Measurements from ENCODE around the gene DIP2C.
"Not testable (repeated sequence)": the region's sequence is repeated elsewhere in the genome, so short reads cannot be mapped to it uniquely, and the experiment has no call there.

Gene DIP2C

DNA sequence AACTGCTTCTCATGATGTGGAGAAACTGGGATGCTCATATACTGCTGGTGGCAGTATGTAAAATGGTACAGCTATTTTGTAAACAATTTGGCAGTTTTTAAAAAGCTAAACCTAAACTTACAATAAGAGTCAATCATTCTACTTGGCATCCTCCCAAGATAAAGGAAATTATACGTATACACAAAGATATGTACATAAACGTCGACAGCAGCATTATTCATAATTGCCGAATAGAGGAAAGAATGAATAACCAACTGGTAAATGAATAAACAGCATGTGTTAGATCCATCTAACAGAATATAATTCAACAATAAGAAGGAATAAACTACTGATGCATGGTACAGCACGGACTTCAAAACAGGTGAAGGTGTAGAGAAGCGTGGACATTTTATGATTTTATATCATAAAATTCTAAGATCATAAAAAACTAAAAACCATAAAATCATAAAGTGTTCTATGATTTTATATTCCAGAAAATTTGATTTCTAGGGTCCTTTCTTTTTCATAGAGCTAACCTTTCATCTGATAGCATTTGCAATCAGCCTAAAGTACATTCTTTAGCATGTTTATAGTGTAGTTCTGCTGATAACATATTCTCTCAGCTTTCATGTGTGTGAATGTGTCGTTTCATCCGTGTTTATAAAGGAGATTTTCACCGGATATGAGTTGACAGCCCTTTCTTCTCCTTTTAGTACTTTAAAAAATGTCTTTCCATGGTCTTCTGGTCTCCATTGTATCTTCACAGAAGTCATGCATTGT lies 261.5 kb downstream of the DIP2C start:
- DNase-seq = no peak

DNA sequence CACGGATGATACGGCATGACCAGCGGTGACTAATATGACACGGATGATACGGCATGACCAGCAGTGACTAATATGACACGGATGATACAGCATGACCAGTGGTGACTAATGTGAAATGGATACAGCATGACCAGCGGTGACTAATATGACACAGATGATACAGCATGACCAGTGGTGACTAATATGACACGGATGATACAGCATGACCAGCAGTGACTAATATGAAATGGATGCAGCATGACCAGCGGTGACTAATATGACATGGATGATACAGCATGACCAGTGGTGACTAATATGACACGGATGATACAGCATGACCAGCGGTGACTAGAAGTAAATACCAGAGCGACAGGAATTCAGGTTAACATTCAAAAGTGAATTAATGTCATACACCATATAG lies 264.1 kb downstream of the DIP2C start:
- not testable (repeated sequence) for DNase-seq

DNA sequence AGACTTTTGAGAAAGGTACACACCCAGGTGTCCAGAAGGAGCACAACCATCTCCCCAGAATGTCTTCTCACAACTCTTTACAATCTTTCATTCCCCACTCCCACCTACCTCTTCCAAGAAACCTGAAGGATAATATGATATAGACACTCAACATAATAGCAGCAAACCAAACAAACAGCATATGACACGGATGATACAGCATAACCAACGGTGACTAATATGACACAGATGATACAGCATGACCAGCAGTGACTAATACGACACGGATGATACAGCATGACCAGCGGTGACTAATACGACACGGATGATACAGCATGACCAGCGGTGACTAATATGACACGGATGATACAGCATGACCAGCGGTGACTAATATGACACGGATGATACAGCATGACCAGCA lies 264.7 kb downstream of the DIP2C start:
- DNase-seq = not testable (repeated sequence)

DNA sequence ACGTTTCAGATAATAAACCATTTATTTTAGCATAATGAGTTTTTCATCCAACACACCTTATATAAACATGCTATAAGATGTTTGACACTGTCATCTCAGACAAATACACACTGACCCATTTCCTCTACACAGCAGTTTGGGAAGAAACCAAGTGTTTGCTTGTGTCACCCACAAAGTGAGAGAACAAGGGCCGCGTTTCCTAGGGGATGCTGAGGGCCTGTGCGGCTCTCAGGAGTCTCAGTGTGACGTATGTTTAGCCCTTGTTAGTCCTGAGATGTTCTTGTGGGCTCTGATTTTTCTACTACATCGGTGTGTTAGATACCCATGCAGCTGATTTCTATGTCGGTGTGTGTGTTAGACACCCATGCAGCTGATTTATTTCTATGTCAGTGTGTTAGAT lies 266.3 kb downstream of the DIP2C start:
- no peak for DNase-seq

DNA sequence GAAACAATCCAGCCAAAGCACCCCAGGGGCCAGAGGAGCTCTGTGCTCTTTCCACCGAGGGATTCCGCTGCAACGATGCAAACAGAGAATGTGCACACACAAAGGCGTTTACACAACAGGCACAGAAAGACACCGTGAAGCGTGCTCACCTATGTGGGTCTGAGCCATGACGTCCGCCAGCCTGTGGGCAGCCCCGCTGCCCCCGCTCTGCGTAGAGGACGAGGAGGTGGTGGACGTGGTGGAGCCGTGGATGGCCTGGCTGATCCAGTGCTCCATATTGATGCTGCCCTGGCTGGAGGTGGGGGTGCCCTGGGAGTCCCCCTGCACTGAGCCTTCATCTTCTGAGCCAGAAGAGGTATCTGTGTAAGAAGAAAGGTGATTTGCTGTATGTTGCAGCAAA lies 266.8 kb downstream of the DIP2C start:
- no peak for DNase-seq

DNA sequence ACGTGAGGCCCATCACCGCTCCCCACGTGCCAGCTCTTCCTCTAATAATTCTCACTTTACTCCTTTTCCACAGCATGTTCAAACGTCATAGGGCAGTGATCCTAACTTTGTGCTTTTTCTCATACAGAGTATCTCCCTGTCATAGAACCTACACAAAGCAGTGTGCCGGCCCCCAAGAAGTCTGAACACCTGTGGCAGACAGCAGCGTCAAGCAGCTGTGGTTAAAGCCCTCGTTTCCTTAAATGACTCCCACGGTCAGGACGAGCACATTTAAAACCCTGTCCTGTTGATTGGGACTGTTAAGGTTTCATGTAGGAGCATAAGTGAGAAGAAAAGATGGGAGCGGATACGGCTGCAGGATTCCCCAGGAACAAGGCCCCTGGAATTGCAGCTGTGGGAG lies 267.2 kb downstream of the DIP2C start:
- no peak for DNase-seq

DNA sequence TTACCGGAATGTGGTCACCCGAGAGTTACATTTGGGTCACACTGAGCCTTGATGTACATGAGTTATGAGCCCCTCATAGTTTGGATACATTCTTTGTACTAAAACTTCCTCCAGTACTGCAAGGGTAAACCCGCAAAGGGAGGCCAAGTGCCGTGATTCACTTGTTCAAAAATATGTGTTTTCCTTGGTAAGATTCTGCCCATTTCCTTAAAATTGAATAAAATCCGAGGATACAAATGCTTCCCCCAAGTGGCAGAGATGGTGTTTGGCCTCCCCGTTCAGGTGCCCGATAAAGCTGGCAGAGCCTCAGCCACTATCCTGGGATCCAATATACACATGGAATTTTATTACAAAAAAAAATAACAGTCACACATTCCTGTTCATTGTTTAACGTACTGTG lies 268.3 kb downstream of the DIP2C start:
- no peak for DNase-seq

DNA sequence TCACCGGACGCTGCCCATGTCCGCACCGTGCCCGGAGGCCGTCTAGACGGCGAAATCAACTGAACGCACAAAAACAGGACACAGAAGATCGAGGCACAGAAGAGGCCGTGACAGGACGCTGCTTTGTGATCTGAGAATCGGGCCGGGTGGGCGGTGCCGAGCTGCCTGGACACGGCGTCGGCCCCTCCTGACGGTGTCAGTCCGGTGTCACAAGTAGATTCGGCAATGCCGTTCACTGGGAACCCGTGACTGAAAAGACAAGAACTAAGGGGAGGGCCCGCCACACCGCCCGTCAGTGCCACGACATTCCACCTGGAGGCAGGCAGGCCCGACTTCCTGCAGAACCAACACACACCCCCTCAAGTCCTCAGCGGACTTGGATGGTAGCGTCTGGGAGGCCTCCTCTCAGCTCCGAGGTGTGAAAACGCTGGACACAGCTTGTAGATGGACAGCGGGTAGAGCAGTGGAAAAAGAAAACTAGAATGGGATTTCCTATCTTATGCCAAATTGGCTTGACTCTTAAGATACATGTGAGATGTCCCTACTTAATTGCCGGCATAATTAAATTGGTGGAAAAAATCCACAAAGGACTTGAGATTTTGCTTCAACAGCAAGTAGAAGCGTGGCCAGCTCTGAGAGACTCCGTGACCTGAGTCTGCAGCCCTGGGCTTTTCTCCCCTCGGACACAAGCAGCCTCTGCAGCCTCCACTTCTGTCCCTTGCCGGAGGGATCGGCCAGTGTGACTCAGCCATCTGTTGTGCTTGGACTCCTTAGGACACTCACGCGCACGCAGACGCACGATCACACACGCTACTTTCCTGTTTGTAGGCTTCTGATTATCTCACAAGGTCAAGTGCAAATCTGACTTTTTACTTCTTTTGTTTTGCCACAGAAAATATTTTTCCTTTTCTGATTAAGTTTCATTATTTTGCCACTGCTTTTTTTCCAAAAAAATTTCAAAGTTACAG lies 269.0 kb downstream of the DIP2C start:
- no peak for DNase-seq

DNA sequence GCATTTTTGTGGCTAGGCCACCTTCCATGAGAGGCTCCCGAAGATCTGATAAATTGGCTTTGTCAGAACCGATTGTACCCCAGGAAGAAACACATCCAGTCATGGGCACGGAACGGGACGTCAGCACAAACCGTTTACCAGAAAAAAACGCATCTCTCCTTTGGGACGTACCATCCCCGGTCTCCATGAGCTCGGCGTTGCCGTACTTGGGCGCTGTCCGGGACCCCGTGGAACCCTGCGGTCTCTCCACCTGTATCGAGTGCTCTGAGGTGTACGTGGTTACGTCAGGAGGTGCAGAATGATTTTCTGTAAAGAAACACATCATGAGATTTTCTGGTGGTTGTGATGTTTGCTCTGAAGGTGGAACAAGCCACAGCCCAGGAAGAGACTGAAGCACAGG lies 270.6 kb downstream of the DIP2C start:
- DNase-seq = no peak

DNA sequence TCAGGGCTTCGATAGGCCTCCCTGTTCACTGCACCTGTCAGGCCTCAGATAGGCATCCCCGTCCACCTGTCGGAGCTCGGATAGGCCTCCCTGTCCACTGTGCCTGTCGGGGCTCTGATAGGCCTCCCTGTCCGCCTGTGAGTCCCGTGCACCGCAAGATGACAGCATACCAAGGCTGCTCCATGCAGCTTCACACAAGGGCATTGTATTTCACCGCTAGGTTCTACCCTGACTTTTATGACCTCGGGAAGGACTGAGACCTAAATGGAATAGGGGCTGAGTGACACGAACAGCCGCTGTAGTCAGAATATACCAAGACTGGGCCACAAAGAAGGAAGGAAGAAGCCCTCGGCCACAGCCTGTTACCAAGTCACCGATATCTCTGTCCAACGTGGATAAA lies 271.2 kb downstream of the DIP2C start:
- DNase-seq = no peak

DNA sequence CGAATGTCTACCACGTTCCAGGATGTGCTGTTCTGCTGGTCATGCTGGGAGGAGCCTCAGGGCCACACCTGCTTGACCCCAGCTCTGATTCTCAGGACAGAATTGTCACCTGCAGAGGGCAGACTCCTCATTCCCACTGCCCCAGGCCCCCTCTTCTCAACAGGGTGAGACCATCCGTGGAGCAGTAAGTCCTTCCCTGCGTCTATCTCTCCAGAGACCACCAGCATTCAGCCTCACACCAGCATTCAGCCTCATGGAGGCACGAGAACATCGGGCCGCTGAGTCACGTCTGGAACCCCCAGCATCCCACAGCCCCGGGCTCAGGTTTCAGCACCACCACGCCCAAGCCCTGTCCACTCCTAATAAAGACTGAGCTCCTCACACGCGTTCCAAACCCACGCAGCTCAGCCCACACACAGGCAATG lies 273.4 kb downstream of the DIP2C start:
- DNase-seq = no peak

DNA sequence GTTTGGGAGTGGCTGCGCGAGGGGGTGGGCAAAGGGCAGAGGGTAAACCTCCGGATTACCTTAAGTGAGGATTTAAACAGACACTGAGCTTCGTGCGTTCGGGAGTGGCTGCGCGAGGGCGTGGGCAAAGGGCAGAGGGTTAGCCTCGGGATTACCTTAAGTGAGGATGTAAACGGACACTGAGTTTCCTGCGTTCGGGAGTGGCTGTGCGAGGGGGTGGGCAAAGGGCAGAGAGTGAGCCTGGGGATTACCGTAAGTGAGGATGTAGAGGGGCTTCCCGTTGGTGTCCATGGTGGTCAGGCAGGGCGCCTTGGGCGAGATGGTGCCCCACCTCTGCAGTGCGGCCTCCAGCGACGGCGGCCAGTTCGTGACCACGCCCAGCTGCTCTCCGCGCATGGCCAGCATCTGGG lies 275.8 kb downstream of the DIP2C start:
- no peak for DNase-seq

DNA sequence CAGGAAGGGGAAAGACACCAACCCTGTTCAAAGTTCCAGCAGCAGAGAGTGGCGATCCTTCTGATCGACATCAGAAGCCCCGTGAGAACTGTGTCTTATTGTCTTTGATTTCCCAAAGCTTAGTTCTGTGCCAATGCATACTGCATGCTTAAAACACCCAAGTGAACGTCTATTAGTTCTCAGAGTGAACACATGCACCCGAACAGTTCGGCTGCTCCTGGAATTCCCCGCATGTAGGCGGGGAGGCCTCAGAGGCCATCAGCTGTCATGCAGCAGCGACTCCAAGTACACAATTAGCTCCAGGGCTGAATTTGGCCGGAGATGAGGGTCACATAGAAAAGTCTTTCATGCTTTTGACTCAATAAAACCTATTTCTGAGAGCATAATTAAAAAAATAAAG lies 277.4 kb downstream of the DIP2C start:
- no peak for DNase-seq

DNA sequence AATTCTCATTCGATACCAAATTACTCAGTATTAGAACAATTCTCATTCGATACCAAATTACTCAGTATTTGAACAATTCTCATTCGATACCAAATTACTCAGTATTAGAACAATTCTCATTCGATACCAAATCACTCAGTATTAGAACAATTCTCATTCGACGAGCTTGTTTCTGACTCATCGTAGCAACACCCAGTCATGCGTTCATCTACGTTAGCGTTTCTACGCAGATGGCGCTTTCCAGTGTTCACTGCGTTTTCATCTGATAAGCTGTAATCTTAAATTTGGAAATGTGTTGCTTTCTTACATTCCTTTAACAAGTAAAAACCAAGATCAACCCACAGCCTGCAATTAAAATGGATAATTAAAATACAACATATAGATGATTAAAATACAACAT lies 277.9 kb downstream of the DIP2C start:
- no peak for DNase-seq

DNA sequence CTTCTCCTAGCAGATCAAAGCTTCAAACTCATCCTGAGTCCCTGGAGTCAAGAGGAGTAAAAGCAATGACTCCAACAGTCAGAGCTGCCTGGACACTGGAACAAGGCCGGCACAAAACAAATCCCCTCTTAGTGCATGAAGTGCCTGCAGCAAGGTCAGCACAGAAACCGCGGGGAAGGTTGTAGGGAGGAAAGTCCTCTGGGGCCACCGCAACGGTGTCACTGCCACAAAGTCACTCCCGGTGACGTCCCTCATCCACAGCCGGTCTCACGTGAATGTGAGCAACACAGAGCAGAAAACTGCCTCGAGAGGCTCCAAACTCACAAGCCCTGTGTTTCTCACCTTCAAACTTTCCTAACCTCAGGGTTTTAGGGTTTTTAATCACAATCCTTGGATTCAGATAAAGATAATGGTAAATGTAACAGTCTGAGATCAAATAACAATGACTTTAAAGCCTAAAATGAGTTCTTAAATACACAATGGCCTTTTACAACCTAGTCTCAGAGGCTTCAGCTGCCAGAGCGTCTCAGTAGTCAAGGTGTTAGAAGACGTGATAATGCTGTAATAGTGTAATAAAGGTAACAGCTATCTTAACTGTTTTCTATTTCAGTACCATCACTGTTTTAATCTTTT lies 279.9 kb downstream of the DIP2C start:
- no peak for DNase-seq

DNA sequence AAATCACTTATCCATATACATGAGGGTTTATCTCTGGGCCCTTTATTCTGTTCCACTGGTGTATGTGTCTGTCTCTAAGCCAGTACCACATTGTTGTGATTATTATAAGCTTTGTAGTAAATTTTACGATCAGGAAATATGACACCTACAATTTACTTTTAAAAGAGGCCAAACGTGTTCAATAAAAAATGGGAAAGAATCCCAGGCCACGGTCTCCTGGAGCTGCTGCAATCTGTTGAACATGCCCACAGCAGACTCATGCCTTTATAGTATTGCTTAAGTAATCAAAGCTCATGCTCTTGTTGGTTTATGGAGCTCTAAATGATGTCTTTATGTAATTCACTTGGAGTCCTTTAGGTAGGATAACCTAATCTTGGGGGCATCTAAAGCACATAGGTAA lies 281.2 kb downstream of the DIP2C start:
- no peak for DNase-seq

DNA sequence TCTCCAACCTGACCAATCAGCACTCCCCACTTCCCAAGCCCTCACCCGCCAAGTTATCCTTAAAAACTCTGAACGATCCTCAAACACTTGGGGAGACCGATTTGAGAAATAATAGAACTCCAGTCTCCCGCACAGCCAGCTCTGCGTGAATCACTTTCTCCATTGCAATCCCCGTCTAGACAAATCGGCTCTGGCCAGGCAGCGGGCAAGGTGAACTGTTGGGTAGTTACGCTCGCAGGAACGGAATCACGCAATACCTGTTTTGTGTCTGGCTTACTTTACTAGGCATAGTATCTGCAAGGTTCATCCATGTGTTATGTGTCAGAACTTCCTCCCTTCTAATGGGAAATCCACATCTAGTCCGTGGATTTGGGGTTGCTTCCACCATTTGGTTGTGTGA lies 282.5 kb downstream of the DIP2C start:
- DNase-seq = no peak

DNA sequence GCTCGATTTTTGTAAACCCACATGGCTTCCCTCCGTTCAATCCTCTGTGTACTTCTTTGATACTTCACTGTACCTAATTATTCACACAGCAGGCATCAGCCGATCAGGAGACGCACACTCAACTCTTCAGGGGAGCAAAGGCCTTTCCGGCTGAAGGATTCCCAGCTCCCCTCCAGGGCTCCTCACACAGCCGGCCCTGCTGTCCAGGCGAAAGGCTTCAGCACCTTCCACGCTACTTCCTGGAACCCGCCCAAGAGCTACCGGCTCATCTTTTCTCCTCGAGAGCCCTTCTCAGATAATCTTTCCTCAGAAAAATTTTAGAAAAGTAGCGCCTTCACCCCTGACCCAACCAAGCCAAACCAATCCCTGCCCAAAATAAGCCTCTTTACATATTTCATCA lies 283.8 kb downstream of the DIP2C start:
- no peak for DNase-seq

DNA sequence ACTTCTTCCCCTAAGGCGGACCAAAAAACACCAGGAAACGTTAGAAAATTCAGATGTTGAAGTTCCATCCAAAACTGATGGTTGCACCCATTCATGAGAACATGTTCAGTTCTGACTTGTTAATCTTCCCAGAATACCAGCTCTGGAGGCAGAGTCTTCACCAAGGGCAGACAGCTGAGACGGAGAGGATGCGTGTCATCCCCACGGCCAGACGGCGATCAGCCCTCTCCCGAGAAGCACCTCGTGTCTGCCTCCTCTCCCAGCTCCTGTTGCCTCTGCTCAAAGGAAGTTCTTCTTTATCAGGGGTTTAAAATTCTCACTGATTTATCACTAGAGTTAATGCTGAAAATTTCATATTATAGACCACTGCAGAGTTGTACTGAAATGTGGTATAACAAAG lies 284.5 kb downstream of the DIP2C start:
- DNase-seq = no peak

DNA sequence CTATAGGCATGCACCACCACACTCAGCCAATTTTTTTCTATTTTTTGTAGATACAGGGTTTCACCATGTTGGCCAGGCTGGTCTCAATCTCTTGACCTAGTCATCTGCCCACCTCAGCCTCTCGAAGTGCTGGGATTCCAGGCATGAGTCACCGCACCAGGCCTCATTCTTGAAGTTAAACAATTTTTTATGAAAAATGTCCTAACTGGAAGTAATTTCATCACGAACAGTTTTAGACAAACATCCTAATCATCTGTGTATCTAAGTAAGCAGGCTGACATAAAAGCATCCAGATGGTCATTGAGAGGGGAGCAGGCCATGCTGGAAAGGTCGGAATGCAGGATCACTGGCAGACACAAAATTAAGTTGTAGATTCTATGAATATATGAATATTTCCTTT lies 285.1 kb downstream of the DIP2C start:
- DNase-seq = no peak

DNA sequence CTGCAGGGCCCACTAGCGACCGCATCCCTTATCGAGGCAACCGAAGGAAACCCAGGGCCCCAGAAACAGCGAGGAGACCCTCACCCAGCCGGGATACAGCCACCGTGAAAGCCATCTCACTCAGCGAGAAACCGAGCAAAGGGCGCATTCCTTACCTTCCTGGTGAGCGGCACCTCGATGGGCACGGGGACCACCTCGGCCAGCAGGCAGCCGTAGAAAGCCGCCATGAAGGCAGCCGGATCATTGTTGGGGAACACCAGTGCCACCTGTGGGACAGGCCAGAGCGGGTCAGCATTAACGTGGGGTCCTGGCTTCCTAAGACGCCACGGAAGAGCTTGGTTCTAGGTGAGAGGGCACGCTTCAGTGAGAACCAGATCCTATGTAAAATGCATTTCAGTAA lies 290.5 kb downstream of the DIP2C start:
- no peak for DNase-seq

DNA sequence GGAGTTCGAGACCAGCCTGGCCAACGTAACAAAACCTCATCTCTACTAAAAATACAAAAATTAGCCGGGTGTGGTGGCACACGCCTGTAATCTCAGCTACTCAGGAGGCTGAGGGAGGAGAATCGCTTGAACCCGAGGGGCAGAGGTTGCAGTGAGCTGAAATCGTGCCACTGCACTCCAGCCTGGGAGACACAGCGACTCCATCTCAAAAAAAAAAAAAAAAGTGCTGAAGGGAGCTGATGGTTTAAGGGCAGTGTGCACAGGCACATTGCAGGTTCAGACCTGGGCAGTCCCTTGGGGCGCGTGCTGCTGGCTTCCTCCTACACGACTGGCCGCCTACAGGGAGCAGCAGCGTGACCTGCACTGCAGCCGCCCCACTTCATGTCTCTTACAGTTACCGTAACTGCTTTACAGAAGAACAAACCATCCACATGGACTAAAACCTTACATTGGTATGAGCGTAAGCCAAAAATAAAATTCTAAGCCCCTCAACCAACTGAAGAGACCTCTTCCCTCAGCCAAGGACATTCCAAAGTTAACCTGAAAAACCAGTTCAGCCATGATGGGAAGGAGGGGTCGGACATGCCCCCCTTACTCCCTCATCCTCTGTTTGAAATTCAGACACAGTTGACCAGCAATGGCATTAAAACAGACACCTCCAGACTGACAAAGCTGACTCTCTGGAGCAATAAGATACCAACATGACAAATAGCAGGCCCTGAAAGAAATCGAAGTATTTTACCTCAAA lies 292.0 kb downstream of the DIP2C start:
- DNase-seq = no peak
